ENCODE measurements around the gene PCK2. TPM values are rescaled to one million over a fixed set of nuclear protein-coding genes. Genes with fewer than 3 reads are reported as not detected.

PCK2 gene
- total and polyA plus RNA-seq, 4 experiments from 2014 or later: 11.0 to 21.4 (median 16.9) TPM

DNA sequence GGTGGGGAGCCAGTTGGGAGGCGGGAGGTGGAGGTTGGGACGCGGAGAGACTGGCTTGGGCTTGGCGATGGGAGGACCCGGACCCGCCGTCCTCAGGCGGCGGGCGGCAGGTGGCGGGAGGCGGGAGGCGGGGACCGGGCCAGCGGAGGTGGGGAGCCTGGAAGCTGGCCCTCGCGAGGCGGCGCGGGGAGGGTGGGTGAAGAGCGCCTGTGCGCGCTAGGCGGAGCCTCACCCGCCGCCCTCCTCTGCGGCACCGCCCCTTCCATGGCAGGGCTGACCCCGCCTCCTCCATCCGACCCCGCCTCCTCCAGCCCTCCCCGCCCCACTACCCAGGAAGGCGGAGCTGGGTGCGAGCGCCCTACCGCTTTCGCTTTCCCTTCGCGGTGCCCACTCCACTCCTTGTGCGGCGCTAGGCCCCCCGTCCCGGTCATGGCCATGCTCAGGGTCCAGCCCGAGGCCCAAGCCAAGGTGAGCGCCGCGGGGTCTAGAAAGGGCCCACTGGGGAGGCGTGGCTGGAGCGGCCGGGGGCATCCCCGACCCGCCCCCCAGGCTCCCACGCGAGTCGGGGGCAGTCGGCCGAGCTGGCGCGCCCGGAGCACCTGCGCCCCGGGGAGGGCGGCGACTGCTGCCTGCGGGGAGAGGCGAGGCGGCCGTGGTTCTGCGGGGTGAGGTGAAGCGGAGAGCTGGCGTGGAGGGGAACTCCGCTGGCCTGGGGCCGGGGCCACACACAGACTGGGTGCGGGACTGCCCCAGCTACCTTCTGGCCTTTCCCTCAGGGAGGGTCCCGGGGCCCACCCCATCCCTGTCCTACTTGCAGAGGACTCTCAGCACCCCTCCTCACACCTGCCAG is 41.9 kb downstream of the PCK2 start, which contains the start of gene PSME1:
TSS of gene PSME1 (plus strand) at position 361 of the 850 bp plus-strand sequence. CDS start at position 430, 69 bp downstream.
- peak within 1 kb of the TSS; percentile 30 to 87 for H3K4me3 ChIP-seq (ENCODE audit: low read length in 2 of 2)
- ChIA-PET POLR2A (ENCODE audit: partially characterized antibody) (interaction anchor here (0.6 to 16.1 kb wide), 27 partner anchors 10 to 815 kb away, joined by 3 to 347 read pairs (median 9); partner anchors contain the start of genes CARMIL3, CBLN3, CHMP4A and DCAF11), CTCF (ENCODE audit: partially characterized antibody) (interaction anchor here (0.7 to 6.4 kb wide), 14 partner anchors 10 to 198 kb away, joined by 3 to 53 read pairs (median 5); partner anchors contain the start of genes CIDEB, DCAF11, IRF9 and NRL)
- Mint-ChIP-seq H3K36me3 (peaks cover 23 to 35% of the 10 kb centered on the region in 2 donors), H3K27ac (peak within 1 kb of the TSS; percentile 88 to 96 (median 94)), H3K4me3 (peak within 1 kb of the TSS; percentile 87 to 94 (median 92)), H3K9me3 (peaks cover 0 to 4% (median 0%) of the 10 kb centered on the region in 8 donors), H3K4me1 (peaks cover 35 to 70% (median 55%) of the 10 kb centered on the region in 4 donors), H3K27me3 (no peaks in the 10 kb centered on the region)
- peaks cover 22% of the 10 kb centered on the region for H3K36me3 ChIP-seq (ENCODE audit: insufficient read depth, low read length)
- H3K27me3 ChIP-seq (ENCODE audit: insufficient read depth, low read length): no peaks in the 10 kb centered on the region
- H3K27ac ChIP-seq (ENCODE audit: low read depth, low read length): peak within 1 kb of the TSS; percentile 84
- H3K4me1 ChIP-seq (ENCODE audit: insufficient read depth, low read length): peaks cover 59% of the 10 kb centered on the region
- peak; percentile 92 to 94 (median 93) for DNase-seq
- intact Hi-C loops (cut with micrococcal nuclease): loop anchor here (1.0 to 2.0 kb wide), 4 partner anchors 11 to 579 kb away; partner anchors contain the start of genes DCAF11, IRF9, NRL and RNF31
- no peaks in the 10 kb centered on the region for H3K9me3 ChIP-seq (ENCODE audit: control insufficient read depth in 1 of 2, low read length in 2 of 2)

DNA sequence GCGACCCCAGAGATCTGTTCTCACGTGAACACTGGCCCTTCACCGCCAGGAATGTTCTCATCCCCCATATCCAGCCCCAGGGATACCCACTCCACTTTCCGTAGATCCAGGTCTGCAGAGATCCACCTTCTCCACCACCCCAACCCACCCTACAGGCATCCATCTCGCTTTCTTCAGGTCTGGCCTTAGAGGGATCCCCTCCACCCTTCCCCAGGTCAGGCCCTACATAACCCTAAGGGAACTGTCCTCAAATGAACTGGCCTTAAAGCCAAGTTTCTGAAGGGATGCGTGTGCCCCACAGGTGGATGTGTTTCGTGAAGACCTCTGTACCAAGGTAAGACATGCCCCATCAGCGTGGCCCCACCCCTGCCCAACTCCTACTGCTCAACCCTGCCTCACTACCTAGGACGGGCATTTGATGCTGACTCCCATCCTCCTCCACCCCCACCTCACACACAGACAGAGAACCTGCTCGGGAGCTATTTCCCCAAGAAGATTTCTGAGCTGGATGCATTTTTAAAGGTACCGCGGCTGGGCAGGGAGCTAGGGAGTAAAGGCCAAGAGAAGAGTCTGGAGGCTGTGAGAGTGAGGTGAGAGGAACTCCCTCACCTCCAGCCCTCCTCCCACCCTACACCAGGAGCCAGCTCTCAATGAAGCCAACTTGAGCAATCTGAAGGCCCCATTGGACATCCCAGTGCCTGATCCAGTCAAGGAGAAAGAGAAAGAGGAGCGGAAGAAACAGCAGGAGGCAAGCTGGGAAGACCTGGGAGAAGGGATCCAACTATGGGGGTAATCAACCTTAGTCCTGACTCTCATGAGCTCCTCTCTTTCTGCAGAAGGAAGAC is 42.8 kb downstream of the PCK2 start:
- Mint-ChIP-seq H3K36me3 (peaks cover 23 to 42% of the 10 kb centered on the region in 2 donors), H3K27ac (peak overlapping the region; percentile 88 to 94 (median 91)), H3K27me3 (no peaks in the 10 kb centered on the region), H3K4me1 (peaks cover 34 to 75% (median 53%) of the 10 kb centered on the region in 4 donors), H3K4me3 (peak overlapping the region; percentile 87 to 94 (median 92)), H3K9me3 (peaks cover 0 to 4% (median 0%) of the 10 kb centered on the region in 8 donors)
- H3K27ac ChIP-seq (ENCODE audit: low read depth, low read length): peak overlapping the region; percentile 84
- intact Hi-C loops (cut with micrococcal nuclease): loop anchor here (1.0 to 2.0 kb wide), 4 partner anchors 10 to 580 kb away; partner anchors contain the start of genes DCAF11, IRF9, NRL and RNF31
- ChIA-PET CTCF (ENCODE audit: partially characterized antibody) (interaction anchor here (0.7 to 6.4 kb wide), 11 partner anchors 9 to 197 kb away, joined by 3 to 53 read pairs (median 7); partner anchors contain the start of genes DCAF11, IRF9, NRL and PSME2), POLR2A (ENCODE audit: partially characterized antibody) (interaction anchor here (0.6 to 16.1 kb wide), 23 partner anchors 9 to 674 kb away, joined by 3 to 347 read pairs (median 14); partner anchors contain the start of genes CARMIL3, CBLN3, CHMP4A and DCAF11)
- H3K4me1 ChIP-seq (ENCODE audit: insufficient read depth, low read length): peaks cover 56% of the 10 kb centered on the region
- peak overlapping the region; percentile 30 to 87 for H3K4me3 ChIP-seq (ENCODE audit: low read length in 2 of 2)
- H3K27me3 ChIP-seq (ENCODE audit: insufficient read depth, low read length): no peaks in the 10 kb centered on the region
- no peaks in the 10 kb centered on the region for H3K9me3 ChIP-seq (ENCODE audit: control insufficient read depth in 1 of 2, low read length in 2 of 2)
- DNase-seq: no peak
- peaks cover 22% of the 10 kb centered on the region for H3K36me3 ChIP-seq (ENCODE audit: insufficient read depth, low read length)

DNA sequence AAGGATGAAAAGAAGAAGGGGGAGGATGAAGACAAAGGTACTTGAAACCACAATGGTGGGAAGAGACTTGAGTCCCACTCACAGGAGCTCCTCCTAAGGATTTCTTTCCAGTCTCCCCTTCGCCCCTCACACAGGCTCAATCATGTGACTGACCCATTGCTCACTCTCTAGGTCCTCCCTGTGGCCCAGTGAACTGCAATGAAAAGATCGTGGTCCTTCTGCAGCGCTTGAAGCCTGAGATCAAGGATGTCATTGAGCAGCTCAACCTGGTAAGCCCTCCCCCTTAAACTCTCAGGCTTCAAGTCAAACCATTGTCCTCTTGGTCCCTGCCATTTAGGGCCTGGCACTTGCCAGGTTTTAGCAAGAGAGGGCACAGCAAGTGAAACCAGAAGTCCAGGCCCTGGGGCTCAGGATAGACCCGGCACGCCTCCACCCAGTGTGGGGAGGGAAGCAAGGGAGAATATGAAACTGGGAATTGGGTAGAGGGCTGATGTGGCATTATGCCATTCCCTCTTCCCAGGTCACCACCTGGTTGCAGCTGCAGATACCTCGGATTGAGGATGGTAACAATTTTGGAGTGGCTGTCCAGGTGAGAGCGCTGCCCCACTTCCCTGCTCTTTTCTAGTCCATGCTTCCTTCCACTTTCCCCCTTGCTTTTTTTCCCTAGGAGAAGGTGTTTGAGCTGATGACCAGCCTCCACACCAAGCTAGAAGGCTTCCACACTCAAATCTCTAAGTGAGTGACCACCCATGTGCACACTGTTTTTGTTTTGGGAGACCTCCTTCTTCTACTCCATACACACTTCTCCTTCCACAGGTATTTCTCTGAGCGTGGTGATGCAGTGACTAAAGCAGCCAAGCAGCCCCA is 43.7 kb downstream of the PCK2 start:
- H3K4me1 ChIP-seq (ENCODE audit: insufficient read depth, low read length): peaks cover 56% of the 10 kb centered on the region
- DNase-seq: no peak

DNA sequence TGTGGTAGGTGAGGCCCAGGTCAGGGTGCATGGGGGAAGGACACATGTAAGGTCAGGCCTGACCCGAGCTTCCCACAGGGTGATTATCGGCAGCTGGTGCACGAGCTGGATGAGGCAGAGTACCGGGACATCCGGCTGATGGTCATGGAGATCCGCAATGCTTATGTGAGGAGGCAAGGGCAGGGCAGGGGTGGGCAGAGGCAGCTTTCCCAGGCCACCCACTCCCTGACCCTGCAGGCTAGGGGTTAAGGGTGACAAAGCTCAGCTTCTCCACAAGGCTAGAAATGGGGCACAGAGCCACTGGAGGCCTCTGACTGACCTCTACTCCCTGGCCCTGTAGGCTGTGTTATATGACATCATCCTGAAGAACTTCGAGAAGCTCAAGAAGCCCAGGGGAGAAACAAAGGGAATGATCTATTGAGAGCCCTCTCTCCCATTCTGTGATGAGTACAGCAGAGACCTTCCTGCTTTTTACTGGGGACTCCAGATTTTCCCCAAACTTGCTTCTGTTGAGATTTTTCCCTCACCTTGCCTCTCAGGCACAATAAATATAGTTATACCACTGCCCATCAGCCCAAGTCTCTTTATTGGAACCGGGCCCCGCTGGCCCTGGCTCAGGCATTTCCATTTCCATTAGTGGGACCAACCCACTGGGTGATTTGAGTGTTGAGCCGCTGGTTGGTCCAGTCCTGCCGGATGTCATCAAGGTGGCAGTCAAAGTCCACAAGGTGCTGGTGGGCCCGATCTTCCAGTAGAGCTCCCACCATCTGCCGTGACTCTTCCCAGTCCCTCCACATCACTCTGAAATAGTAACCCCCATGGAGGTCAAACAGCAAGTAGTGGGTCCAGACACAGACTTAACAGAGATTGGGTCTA is 44.5 kb downstream of the PCK2 start:
- DNase-seq: no peak
- Mint-ChIP-seq H3K36me3 (peaks cover 23 to 52% of the 10 kb centered on the region in 2 donors), H3K27ac (peak overlapping the region in 6 of 7 donors; percentile 15 to 94 (median 62)), H3K4me1 (peaks cover 33 to 75% (median 51%) of the 10 kb centered on the region in 4 donors), H3K4me3 (peak overlapping the region; percentile 48 to 94 (median 72)), H3K27me3 (no peaks in the 10 kb centered on the region), H3K9me3 (peaks cover 0 to 2% (median 0%) of the 10 kb centered on the region in 8 donors)
- H3K4me3 ChIP-seq (ENCODE audit: low read length in 2 of 2): no peak overlapping the region
- ChIA-PET POLR2A (ENCODE audit: partially characterized antibody) (interaction anchor here (0.7 to 16.1 kb wide), 14 partner anchors 8 to 293 kb away, joined by 3 to 347 read pairs (median 20); partner anchors contain the start of genes CHMP4A, DCAF11, IRF9 and NRL), CTCF (ENCODE audit: partially characterized antibody) (interaction anchor here (1.3 to 6.4 kb wide), 4 partner anchors 8 to 293 kb away, joined by 3 to 53 read pairs (median 16); partner anchors contain the start of genes IRF9, PSME2 and RNF31)
- H3K27ac ChIP-seq (ENCODE audit: low read depth, low read length): peak overlapping the region; percentile 84
- intact Hi-C loops (cut with micrococcal nuclease): no loop called here
- no peaks in the 10 kb centered on the region for H3K9me3 ChIP-seq (ENCODE audit: control insufficient read depth in 1 of 2, low read length in 2 of 2)
- no peaks in the 10 kb centered on the region for H3K27me3 ChIP-seq (ENCODE audit: insufficient read depth, low read length)
- peaks cover 32% of the 10 kb centered on the region for H3K36me3 ChIP-seq (ENCODE audit: insufficient read depth, low read length)
- peaks cover 59% of the 10 kb centered on the region for H3K4me1 ChIP-seq (ENCODE audit: insufficient read depth, low read length)

More for the DNA sequence above, 43.7 kb downstream of the PCK2 start:
- Mint-ChIP-seq H3K4me3 (peak overlapping the region; percentile 36 to 94 (median 91)), H3K4me1 (peaks cover 31 to 72% (median 51%) of the 10 kb centered on the region in 4 donors), H3K27me3 (no peaks in the 10 kb centered on the region), H3K27ac (peak overlapping the region; percentile 63 to 94 (median 91)), H3K36me3 (peaks cover 23 to 43% of the 10 kb centered on the region in 2 donors), H3K9me3 (peaks cover 0 to 2% (median 0%) of the 10 kb centered on the region in 8 donors)
- Histone ChIP-seq H3K27me3 (ENCODE audit: insufficient read depth, low read length) (no peaks in the 10 kb centered on the region), H3K4me3 (ENCODE audit: low read length in 2 of 2) (no peak overlapping the region), H3K36me3 (ENCODE audit: insufficient read depth, low read length) (peaks cover 24% of the 10 kb centered on the region), H3K27ac (ENCODE audit: low read depth, low read length) (peak overlapping the region; percentile 84), H3K9me3 (ENCODE audit: control insufficient read depth in 1 of 2, low read length in 2 of 2) (no peaks in the 10 kb centered on the region)
- ChIA-PET CTCF (ENCODE audit: partially characterized antibody) (interaction anchor here (0.7 to 6.4 kb wide), 7 partner anchors 8 to 294 kb away, joined by 3 to 53 read pairs (median 8); partner anchors contain the start of genes DCAF11, IRF9, NRL and PSME2), POLR2A (ENCODE audit: partially characterized antibody) (interaction anchor here (0.6 to 16.1 kb wide), 17 partner anchors 8 to 673 kb away, joined by 3 to 347 read pairs (median 20); partner anchors contain the start of genes CBLN3, CHMP4A, DCAF11 and IPO4)
- intact Hi-C loops (cut with micrococcal nuclease): loop anchor here (2.0 kb wide), 1 partner anchor 581 kb away; the partner anchor contains the start of gene THTPA

DNA sequence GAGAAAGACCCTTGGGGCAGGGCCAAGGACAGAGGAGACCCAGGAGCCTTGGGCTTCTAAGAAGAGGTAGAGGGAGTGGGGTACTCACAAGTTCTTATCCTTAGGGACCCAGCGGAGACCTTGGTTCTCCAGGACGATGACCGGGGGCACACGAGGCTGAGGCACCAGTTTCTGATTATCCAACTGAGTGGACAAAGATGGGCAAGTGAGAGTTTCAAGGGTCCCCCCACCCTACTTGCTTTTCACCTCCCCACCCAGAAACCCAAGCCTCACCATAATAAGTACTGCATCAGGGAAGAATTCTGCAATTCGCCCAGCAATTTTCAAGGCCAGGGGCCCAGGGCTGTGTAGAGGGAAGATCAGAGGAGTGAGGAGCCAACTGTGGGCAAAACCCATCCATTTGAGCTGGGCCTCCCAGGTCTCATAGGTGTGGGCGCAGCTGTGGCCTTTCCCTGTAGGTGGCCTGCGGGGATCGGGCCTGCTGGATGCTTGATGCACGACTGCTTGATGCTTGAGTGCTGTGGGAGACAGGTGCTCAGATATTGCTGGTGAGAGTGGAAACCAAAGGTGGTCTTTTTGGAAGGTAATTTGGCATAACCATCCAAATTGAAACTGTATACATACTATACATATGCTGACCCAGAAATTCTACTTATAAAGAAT is 45.3 kb downstream of the PCK2 start:
- peaks cover 40% of the 10 kb centered on the region for H3K36me3 ChIP-seq (ENCODE audit: insufficient read depth, low read length)
- H3K4me3 ChIP-seq (ENCODE audit: low read length in 2 of 2): no peak overlapping the region
- ChIA-PET POLR2A (ENCODE audit: partially characterized antibody) (interaction anchor here (0.7 to 16.1 kb wide), 7 partner anchors 7 to 292 kb away, joined by 4 to 347 read pairs (median 16); partner anchors contain the start of genes DCAF11, IRF9, NRL and PSME2), CTCF (ENCODE audit: partially characterized antibody) (interaction anchor here (1.1 to 6.4 kb wide), 5 partner anchors 21 to 292 kb away, joined by 3 to 53 read pairs (median 8); partner anchors contain the start of gene IRF9)
- H3K27me3 Mint-ChIP-seq: no peaks in the 10 kb centered on the region
- H3K36me3 Mint-ChIP-seq: peaks cover 27 to 55% of the 10 kb centered on the region in 2 donors
- H3K27ac Mint-ChIP-seq: peak overlapping the region in 6 of 7 donors; percentile 52 to 94 (median 69)
- H3K4me1 Mint-ChIP-seq: peaks cover 35 to 83% (median 54%) of the 10 kb centered on the region in 4 donors
- H3K4me3 Mint-ChIP-seq: peak overlapping the region; percentile 49 to 94 (median 72)
- peak in 1 of 5 donors; percentile 58 for DNase-seq
- peaks cover 62% of the 10 kb centered on the region for H3K4me1 ChIP-seq (ENCODE audit: insufficient read depth, low read length)
- peaks cover 0 to 2% (median 0%) of the 10 kb centered on the region in 8 donors for H3K9me3 Mint-ChIP-seq
- H3K27me3 ChIP-seq (ENCODE audit: insufficient read depth, low read length): no peaks in the 10 kb centered on the region
- intact Hi-C loops (cut with micrococcal nuclease): no loop called here
- H3K27ac ChIP-seq (ENCODE audit: low read depth, low read length): peak overlapping the region; percentile 29
- no peaks in the 10 kb centered on the region for H3K9me3 ChIP-seq (ENCODE audit: control insufficient read depth in 1 of 2, low read length in 2 of 2)

All from CD4-positive, alpha-beta memory T cell (primary cell).